Stimulated activated CD8-positive, alpha-beta memory T cell treated with anti-CD3 and anti-CD28 coated beads, Interleukin-7, amount 100 ng/mL, for 1 hour (primary cell): Measurements from ENCODE around the gene RCOR2.

ENCODE experiments used
- DNase-seq, 2 donors: peaks; one replicate each; pipeline ENCODE4 v3.0.0-alpha.2; 2020; ENCODE audit warnings: low read depth in 2 of 2

Gene RCOR2

DNA sequence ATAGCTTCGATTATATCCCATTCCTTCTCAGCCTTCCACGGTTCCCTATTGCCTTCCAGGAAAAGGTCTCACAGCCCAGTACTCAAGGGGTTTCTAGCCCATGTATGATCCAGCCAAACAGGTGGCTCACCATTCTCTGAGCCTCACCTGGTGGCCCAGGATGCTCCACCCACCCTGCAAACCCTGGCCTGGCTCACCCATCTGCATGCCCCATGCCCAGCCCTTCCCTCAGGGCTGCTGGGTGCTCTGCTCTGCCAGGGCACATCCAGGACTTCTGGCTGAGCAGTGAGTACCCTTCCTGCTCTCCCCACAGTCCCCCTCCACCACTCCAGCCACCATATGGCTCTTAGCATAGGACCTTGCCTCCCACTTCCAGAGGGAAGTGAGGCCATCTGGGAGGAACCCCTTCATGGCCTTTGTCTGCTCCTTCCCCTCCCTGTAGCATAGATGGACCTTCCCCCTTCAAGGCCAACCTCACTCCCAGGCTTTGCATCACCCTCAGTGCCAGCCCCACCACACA is 5.8 kb upstream of the RCOR2 start:
- no peak for DNase-seq

DNA sequence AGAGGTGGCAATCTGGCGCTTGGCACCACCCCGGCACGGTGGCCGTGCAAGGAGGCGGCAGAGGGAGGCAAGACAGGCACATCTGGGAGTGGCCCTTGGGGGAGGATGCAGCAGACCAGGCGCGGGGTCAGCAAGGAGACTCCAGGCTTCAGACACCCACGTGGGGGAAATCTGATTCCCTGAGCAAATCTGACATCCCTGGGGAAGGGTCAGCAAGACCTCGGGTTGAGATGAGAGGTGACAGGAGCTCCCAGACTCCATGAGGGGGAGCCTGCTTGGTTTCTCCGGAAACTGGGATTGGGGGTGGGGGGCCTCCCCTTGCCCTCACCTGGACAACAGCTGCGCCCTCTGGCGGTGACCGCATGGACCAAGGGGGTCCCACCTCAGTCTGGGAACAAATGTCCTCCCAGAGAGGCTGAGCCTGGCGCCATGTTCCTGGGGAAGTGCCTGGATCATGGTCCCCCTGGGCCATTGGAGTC is 4.0 kb upstream of the RCOR2 start:
- DNase-seq, result no peak

DNA sequence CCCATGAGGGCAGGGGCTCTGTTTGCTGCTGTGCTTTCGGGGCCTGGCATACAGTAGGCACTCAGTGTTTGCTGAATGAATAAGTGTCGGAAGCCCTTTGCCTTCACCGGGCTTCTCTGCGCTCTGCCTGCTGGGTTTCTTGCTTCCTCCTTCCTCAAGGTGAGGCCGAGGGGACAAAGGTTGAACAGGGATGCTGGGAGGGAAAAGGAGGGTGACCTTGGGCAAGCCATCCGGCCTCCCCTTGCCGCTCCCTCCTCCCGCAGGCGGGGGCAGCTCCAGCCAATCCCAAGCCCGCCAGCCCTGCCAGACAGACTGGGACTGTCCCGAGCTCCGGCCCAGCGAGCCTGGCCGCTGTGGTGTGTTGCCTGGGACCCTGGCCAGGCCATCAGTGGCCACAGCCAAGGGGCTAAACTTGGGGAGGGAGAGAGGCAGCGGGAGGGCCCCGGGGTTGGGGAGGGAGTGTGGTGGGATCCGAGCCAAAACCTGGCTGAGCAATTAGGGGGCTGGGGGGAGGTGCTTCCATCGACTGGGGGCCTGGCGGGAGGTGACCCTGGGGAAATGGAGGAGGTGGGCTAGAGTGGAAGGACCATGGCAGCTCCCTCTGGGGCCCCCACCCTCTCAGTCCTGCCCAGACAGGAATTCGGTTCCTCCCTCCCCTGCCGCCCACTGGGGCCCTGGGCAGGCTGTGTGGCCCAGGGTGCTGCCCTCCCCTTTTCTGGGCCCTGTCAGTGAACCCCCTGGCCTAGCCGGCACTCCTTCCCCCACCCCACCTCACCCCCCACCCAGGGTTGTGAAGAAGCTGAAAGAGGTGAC is 3.4 kb upstream of the RCOR2 start:
- DNase-seq, result no peak

DNA sequence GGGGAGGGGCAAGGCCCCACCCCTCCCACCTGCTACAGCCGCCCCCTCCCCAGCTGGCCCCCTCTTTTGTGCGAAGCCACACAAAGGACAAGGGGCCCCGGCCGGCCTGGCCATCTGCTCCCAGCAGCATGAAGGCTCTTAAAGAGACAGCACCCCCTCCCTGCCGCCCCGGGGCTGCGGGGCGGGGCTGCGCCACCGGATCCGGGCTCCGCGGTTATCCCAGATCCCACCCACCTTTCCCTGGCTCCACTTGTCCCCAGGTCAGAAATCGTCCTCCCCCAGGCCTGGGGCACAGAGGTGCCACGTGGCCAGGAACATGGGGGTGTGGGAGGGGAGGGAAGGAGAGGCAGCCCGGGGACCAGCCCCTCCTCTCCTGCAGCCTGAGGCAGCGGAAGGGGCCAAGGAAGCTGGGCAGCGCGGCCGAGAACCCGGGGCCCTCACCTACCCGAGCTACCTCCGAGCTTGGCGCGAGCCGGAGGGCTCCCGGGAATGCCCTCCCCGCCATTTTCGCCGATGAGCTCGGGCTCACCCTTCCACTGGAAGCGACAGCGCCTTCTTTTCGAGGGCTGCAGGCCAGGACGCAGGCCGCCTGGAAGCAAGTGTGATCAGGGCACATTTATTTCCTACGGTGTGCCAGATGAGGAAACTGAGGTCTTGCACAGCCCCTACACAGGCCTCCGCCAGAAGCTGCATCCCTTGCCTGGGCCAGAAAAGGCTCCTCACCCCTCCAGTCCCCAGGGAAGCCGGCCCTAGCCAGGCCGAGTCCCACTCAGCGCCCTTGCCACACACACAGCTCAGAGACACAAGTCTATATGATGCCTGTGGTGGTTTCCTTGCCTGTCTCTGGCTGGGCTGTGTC is 2.5 kb upstream of the RCOR2 start:
- DNase-seq, result no peak

DNA sequence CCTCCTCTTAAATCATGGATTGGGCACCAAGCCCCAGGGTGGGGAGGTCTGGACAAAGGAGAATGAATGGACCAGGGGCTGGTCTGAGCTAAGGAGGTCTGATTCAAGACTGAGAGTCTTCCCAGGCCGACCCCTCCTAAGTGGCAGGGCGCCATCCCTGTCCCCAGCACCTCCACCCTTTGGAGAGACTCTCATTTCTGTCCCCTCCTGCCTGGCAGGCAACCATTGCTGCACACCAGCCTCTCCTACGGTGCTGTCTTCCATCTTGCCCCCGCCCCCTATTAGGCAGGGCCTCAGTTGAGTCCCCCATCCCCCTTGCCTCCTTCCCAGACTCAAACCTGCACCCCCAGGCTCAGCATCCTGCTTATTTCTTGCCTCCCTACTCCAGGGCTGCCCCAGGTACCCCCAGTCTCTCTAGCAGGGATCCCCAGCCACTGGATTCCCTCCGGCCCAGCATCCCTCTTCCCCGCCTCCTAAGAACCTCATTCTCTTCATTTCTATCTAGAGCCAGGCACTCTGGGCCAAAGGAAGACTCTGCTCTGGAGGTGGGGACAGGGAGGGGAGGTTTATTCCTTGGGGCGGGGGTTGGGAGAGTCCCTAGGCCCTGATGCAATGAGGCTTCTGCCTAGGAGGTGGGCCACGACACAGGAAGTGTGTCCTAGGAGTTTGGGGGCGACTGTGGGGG is 1.7 kb upstream of the RCOR2 start:
- DNase-seq, result no peak

DNA sequence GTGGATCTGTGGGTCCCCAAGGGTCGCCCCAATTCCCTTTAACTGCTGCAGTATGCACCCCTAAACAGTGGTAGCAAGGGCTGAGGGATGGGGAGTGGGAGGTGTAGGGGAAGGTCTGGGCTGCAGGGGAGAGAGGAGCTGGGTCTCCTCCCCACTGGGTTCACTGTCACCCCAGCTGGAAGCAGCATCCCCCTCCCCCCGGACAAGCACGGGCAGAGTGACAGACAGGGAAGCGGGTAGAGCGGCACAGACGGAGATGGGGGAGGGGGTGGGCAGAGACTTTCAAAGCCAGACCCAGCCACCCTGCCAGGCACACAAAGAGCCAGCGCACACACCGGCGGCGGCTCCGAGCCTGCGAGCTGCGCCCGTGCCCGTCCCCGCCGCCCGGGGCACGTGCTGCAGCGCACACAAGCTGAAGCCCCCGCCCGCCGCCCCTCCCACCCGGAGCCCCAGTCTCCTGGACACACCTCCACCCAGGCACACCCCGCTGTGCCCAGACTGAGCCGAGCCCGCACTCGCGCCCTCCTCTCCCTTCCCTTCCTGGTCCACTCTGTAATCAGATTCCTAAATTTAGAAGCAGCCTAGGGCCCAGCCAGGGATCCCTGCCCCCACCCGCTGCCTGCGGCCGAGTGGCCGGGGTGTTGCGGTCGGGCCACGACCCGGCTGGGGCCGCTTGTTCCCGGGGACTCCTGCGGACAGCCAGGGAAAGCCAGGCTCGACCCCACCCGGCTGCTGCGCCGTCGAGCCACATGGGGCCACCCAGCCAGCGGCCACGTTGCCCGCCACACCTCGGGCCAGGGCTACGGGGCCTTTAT is 935 bp upstream of the RCOR2 start:
- no peak for DNase-seq

DNA sequence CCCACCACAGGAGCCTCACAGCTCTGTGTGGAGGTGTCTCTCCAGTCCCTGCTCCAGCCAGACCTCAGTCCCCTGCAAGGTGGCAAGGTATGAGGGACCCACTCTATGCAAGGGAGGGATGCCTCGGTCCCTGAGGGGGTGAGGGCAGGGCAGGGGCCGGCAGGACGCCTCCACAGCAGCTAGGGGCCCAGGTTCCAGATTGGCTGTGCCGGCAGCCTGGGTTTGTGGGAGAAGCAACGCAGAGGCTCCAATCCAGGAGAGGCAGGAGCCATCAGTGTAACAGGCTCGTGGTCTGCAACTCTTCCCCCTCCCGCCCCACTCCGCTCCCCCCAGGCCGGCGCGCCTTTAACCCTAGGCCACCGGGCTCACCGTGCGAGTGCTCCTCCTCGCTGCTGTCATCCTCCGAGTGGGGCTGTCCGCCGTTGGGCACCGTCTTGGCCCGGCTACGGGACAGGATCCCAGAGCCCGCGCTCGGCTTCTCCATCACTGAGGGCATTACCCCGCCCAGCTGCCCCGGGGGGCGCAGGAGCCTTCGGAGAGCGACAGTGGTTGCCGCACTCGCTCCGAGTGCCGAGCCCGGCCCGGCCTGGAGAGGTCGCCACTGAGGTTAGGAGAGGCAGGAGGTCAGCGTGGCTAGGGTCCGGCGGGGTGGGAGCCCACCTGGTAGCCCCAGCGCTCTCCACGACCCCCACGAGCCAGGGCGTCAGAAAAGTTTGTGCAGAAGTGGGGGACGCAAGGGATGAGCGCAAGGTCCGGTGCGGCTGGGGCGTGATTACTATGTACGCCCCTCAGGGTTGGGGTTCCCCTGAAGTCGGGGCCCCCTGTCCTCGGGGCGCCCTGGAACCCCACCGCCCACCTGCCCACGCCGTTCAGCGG is 765 bp downstream of the RCOR2 start:
- no peak for DNase-seq

DNA sequence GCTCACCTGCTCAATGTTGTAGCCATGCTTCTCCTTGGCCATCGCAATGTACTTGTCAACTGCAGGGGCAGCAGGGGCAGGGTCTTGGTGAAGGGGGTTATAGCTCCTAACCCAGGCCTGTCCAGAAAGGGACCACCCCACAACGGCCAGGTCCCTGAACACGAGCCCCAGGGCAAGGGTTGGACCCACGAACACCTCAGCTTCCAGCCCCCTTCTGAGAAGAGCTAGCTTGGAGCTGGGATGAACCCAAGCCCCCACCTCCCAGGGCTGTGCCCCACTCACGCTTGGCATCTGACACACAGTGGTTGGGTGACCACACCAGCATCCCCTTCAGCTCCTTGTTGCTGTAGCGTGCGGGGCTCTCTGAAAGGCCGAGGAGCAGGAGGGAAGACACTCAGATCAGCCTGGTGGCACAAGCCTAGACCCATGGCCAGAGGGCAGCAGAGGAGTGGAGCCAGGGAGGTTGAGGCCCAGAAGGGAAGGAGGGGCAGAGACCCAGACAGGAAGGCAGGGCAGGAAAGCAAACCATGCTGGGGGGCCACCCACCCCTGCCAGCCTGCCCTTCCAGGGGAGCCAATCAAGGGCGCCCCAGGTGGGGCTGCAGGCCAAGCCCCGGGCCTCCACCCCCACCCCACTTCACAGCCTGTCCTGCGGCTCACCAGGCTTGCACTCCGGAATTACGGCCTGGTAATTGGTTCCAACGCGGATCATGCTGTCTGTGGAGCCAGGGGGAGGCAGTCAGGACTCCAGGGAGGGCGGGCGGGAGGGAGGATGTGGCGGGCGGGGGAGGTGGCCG is 1.9 kb downstream of the RCOR2 start:
- DNase-seq, result no peak

DNA sequence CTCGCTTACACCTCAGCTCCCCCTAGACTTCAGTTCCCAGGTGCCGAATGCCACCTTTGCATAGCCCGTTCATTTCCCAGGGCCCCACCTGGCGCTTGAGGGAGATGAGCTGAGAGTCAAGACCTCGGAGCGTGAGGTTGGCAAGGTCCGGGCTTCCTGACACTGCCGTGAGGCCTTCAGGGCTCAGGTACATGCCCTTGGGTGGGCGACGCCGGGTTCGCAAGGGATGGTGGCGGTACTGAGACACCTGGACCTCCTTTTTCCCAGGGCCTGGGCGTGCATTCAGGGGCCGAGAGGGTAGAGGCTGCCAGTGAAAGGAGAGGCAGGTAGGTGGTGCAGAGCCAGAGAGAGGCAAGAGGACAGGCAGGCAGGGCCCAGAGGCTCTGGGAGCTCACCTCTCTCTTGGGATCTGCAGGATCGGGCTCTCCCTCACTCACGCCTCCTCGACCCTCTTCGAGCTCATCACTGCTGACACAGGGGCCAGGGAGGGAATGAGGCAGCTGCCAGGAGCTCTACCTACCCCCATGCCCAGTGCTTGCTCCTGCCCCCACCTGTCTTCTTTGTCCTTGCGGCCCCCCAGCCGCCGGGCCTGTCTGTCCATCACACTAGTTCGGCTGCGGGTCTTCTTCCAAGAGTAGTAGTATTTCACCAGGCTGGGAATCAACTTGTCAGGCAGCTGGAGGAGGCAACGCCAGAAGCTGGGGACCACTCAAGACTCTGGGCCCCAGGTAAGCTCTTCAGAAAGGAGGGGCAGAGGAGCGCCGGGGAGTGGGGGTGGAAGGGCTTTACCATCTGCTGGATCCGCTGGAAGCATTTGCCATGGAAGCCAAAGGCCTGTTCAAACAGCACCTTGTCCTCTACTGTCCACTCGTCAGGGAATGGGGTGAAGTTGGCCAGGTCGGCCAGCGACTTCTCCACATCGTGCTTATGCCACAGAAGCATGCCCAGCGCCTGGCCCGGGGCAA is 2.8 kb downstream of the RCOR2 start:
- DNase-seq, result no peak

DNA sequence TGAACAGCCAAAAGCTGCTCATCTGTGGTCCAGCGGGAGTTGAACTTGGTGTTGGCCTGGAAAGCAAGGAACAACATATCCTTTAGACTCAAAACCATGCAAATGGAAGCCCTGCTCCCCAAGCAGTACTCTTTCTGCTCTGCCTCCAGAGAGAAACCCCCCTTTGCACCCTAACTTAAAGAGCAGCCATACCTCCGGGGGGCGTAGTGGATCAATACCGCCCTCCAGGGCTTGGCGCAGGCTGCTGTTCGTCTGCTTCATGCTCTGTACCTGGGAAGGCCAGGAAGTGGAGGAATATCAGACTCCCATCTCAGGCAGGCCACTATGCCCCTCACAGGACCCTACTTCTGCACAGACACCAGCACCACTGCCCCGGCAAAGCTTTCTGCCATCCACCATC is 4.3 kb downstream of the RCOR2 start:
- no peak for DNase-seq

DNA sequence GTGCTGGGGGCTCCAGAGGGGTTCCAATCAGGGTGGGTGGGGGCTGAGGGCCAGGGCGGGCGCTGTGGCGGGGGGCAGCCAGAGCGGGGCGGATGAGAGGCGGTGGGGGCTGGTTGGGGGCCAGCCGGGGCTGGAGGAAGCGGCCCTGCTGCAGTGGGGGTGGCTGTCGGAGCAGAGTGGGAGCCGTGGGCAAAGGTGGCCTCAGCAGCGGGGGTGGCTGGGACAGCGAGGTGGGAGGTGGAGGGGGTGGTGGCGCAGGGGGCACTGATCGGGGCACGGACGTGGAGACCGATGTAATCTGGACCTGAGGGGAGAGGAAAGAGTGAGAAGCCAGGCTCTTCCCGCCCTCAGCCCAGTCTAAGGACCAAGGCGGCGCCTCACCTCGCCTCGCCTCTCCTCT is 5.1 kb downstream of the RCOR2 start:
- no peak for DNase-seq

DNA sequence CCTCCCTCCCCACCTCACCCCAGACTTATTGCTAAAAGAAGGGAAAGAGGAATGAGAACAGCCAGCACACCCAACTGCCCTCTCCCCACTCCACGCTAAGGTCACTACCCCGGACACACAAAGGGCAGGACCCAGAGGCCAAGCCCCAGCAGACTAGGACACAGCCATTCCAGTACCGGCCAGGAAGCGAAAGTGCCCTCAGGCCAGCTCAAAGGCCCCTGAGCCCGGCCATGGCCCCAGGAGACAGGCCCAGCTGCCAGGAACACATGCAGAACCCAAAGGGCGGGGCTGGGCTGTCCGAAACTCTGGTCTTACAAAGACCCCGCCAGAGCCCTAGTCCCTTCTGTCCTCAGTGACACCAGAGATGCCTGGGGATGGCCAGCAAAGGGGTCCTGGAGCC is 5.5 kb downstream of the RCOR2 start:
- DNase-seq, result no peak

DNA sequence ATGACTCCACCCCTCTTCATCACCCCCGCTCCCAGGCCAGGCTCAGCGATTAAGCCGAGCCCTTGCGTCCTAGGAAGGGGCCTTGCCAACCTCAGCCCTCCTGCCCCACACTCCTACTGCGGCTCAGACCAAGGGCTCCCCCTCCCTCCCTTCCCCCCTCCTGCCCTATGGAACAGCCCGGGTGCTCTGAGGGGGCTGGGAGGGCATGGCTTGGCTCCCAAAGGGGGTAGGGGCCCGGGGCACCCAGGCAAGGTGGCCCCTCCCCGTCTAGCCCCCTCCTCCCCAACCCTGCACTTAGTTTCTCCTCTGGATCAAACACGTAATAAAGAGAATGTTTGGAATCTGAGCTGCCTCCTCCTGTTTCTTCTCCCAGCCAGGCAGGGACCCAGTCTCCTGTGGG is 6.3 kb downstream of the RCOR2 start:
- no peak for DNase-seq

DNA sequence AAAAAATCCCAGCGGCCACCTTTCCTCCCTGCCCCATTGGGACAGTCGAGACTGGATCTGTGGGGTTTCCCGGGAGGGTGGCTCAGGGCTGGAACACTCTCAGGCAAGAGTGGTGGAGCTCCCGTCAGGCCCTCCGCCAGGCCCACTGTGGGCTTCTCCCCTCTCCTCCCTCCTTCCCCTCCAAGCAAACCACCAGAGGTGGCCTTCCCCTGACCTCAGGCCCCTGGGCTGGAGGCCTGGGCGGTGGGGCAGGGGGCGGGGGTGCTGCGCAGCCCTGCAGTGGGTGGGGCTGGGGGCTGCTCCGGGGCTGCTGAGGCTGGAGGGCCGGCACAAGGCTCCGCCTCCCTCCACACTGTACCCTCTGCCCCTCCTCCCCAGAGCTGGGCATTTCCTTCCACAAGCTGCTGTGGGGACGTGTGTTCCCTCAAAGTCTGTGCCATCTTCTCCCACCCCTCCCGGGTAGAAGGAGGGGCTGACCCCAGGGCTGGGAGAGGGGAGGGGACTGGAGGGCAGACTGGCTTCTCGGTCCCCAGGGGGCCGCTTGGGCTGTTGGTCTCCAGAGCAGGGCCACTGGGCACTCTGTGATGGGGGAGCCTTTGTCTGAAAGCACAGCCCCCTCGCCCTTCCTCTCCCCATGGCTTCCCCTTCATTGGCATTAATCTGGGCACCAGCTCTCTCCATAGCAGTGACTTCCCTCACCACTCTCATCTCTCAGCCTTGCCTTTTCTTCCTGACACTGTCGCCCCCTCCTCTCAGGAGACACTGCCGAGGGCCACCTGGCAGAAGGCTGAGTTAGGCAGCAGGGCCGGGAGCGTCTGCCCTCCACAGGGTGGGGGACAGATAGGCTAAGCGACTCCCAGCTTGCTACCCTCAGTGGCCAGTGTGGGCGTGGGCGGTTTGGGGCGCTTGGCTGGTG is 7.1 kb downstream of the RCOR2 start:
- DNase-seq, result no peak

DNA sequence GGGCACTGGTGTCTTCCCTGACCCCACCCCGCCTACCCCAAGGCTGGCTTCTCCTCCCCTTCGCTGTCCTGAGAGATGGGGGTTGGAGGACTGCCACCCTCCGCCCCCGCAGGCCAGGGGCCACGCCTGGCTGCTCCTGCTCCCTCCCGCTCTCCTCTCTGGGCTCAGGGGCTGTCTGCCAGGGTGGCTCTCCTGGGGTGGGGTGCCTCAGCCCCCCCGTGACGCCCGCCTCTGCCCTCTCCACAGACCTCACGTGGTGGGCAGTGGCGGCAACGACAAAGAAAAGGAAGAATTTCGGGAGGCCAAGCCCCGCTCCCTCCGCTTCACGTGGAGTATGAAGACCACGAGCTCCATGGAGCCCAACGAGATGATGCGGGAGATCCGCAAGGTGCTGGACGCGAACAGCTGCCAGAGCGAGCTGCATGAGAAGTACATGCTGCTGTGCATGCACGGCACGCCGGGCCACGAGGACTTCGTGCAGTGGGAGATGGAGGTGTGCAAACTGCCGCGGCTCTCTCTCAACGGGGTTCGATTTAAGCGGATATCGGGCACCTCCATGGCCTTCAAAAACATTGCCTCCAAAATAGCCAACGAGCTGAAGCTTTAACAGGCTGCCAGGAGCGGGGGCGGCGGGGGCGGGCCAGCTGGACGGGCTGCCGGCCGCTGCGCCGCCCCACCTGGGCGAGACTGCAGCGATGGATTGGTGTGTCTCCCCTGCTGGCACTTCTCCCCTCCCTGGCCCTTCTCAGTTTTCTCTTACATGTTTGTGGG is 8.1 kb downstream of the RCOR2 start:
- no peak for DNase-seq

DNA sequence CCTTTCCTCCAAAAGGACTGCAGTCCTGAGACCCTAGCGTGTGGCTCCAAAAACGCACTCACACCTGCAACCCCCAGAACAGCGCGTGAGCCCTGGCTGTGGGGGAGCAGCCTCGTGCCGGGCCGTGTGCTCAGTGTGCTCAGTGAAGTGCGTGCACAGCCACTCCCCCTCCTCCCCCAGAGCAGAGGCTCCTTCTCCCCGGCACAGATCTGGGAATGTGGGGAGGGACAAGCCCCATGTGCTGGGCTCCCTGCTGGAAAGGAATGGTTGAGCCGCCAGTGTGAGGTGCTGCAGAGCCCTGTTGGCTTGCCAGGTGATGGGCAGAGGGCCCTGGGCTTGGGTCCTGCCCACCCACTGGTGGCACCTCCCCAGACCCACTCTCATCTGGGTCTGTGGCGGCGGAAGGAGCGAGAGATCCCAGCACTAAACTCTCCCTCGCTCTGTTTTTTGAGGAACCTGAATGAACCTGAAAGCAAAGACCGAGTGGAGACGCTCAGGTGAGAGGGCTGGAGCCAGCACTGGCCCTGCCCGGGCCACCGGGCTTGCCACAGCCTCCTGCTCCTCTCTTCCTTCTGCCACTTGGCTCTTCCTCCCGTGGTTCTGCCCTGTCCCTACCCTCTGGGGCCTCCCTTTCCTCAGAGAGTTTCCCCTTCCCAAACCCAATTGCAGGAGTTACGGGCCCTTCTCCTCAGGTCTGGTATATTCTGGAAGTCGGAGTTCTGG is 9.0 kb downstream of the RCOR2 start:
- DNase-seq, result no peak
